ENCODE measurements around the gene CACNA2D1.

DNA sequence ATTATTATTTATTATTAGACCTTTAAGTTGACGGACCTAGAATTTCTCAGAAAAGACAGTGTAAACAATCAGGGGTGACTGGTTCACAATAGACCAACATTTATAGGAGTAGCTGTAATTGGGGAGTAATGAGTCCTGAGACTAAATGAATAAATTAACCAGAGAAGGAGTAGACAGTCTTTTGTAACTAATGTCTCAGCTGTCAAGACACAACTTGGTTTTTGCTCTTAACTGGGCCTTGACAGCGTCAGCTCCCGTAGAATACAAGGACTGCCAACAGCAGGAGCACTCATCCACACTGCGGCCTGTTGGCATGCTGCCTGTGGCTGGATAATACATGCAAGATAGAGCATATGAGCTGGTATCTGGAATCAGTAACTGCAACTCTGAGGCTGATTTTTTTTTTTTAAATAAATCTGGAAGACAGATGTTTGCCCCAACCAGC is 123.9 kb downstream of the CACNA2D1 start:
- TF ChIP-seq FOSL1 (IDR thresholded peaks at IDR 0.05; ENCODE audit: low read depth), result no peak
- TF ChIP-seq TCF7L2 (IDR thresholded peaks at IDR 0.05; ENCODE audit: borderline replicate concordance, extremely low read depth, insufficient read depth, insufficient read length), result no peak
- TF ChIP-seq, protein P1, sequence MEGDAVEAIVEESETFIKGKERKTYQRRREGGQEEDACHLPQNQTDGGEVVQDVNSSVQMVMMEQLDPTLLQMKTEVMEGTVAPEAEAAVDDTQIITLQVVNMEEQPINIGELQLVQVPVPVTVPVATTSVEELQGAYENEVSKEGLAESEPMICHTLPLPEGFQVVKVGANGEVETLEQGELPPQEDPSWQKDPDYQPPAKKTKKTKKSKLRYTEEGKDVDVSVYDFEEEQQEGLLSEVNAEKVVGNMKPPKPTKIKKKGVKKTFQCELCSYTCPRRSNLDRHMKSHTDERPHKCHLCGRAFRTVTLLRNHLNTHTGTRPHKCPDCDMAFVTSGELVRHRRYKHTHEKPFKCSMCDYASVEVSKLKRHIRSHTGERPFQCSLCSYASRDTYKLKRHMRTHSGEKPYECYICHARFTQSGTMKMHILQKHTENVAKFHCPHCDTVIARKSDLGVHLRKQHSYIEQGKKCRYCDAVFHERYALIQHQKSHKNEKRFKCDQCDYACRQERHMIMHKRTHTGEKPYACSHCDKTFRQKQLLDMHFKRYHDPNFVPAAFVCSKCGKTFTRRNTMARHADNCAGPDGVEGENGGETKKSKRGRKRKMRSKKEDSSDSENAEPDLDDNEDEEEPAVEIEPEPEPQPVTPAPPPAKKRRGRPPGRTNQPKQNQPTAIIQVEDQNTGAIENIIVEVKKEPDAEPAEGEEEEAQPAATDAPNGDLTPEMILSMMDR (IDR thresholded peaks at IDR 0.05 in 2 of 3, conservative IDR thresholded peaks at IDR 0.05 in 1 of 3; ENCODE audit: borderline replicate concordance in 1 of 3, insufficient read depth in 1 of 3, low read depth in 2 of 3, low read length in 2 of 3), result no peak
- no peak for TF ChIP-seq ELF1 (IDR thresholded peaks at IDR 0.05; ENCODE audit: borderline replicate concordance, low read depth)
- TF ChIP-seq EZH2 (IDR thresholded peaks at IDR 0.05), result no peak
- no peak for TF ChIP-seq ZFX (IDR thresholded peaks at IDR 0.05)
- TF ChIP-seq JUND (IDR thresholded peaks at IDR 0.05), result no peak
- no peak for TF ChIP-seq POLR2AphosphoS5 (IDR thresholded peaks at IDR 0.05; ENCODE audit: low read depth, low read length)
- TF ChIP-seq, protein P2, sequence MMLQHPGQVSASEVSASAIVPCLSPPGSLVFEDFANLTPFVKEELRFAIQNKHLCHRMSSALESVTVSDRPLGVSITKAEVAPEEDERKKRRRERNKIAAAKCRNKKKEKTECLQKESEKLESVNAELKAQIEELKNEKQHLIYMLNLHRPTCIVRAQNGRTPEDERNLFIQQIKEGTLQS (IDR thresholded peaks at IDR 0.05), result no peak
- TF ChIP-seq, protein P3, sequence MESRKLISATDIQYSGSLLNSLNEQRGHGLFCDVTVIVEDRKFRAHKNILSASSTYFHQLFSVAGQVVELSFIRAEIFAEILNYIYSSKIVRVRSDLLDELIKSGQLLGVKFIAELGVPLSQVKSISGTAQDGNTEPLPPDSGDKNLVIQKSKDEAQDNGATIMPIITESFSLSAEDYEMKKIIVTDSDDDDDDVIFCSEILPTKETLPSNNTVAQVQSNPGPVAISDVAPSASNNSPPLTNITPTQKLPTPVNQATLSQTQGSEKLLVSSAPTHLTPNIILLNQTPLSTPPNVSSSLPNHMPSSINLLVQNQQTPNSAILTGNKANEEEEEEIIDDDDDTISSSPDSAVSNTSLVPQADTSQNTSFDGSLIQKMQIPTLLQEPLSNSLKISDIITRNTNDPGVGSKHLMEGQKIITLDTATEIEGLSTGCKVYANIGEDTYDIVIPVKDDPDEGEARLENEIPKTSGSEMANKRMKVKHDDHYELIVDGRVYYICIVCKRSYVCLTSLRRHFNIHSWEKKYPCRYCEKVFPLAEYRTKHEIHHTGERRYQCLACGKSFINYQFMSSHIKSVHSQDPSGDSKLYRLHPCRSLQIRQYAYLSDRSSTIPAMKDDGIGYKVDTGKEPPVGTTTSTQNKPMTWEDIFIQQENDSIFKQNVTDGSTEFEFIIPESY (IDR thresholded peaks at IDR 0.05; ENCODE audit: extremely low read depth, insufficient replicate concordance, low read length), result no peak
- TF ChIP-seq, protein P4, sequence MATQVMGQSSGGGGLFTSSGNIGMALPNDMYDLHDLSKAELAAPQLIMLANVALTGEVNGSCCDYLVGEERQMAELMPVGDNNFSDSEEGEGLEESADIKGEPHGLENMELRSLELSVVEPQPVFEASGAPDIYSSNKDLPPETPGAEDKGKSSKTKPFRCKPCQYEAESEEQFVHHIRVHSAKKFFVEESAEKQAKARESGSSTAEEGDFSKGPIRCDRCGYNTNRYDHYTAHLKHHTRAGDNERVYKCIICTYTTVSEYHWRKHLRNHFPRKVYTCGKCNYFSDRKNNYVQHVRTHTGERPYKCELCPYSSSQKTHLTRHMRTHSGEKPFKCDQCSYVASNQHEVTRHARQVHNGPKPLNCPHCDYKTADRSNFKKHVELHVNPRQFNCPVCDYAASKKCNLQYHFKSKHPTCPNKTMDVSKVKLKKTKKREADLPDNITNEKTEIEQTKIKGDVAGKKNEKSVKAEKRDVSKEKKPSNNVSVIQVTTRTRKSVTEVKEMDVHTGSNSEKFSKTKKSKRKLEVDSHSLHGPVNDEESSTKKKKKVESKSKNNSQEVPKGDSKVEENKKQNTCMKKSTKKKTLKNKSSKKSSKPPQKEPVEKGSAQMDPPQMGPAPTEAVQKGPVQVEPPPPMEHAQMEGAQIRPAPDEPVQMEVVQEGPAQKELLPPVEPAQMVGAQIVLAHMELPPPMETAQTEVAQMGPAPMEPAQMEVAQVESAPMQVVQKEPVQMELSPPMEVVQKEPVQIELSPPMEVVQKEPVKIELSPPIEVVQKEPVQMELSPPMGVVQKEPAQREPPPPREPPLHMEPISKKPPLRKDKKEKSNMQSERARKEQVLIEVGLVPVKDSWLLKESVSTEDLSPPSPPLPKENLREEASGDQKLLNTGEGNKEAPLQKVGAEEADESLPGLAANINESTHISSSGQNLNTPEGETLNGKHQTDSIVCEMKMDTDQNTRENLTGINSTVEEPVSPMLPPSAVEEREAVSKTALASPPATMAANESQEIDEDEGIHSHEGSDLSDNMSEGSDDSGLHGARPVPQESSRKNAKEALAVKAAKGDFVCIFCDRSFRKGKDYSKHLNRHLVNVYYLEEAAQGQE (IDR thresholded peaks at IDR 0.05; ENCODE audit: low read depth), result no peak

All from HCT116 (cell line).